Thyroid gland (tissue), 4 donors: ENCODE results near the gene RECQL. TPM values are rescaled to one million over a fixed set of nuclear protein-coding genes. Genes with fewer than 3 reads are reported as not detected.

Source experiments
- DNase-seq, 2 donors: peaks; one replicate each; pipeline ENCODE4 v3.0.0-alpha.2; 2019
- H3K27ac ChIP-seq, 3 donors: fragments of 200-600 bp; sonication (generic); 1 replicate in 2 of 3; 2 replicates in 1 of 3; pipeline ENCODE4 v1.5.1; 2016 to 2019; ENCODE audit warnings: mild to moderate bottlenecking in 1 of 3, moderate library complexity in 1 of 3
- H3K27me3 ChIP-seq: fragments of 200-600 bp; sonication (generic); one replicate; pipeline ENCODE4 v1.5.1; 2019
- H3K36me3 ChIP-seq, 2 donors: fragments of 200-600 bp; sonication (generic); one replicate each; pipeline ENCODE4 v1.5.1; 2016 to 2019
- H3K4me1 ChIP-seq, 2 donors: fragments of 200-600 bp; sonication (generic); one replicate each; pipeline ENCODE4 v1.5.1; 2017 to 2019
- H3K4me3 ChIP-seq, 3 donors: fragments of 200-600 bp; sonication (generic); replicated peaks in 1 of 3; 1 replicate in 2 of 3; 2 replicates in 1 of 3; pipeline ENCODE4 v1.5.1; 2016; ENCODE audit warnings: mild to moderate bottlenecking in 1 of 3
- H3K9me3 ChIP-seq: fragments of 200-600 bp; sonication (generic); one replicate; pipeline ENCODE4 v1.5.1; 2017
- POLR2A ChIP-seq, 2 donors: fragments of 450-650 bp; IDR thresholded peaks; one replicate each; pipeline ENCODE4 v1.6.1; 2017; ENCODE audit warnings: antibody characterized with exemption in 2 of 2, mild to moderate bottlenecking in 2 of 2, moderate library complexity in 1 of 2
- WGBS, 2 donors: methylation state at CpG; one replicate each; pipeline ENCODE4 v1.1.5; 2017; 5-methylcytosine and 5-hydroxymethylcytosine counted together
- intact Hi-C: fragments of 100-400 bp; cut with DNase I; formaldehyde crosslinking; loops from one replicate; pipeline ENCODE4 v1.15.1; 2023
- total RNA-seq, 4 donors: library from RNA; depleted of rRNA; stranded (reverse); fragments of >200 nt; gene quantifications; one replicate each; pipeline ENCODE4 v1.2.3, GENCODE V29; 2016
- TF ChIP-seq, protein P1 (sequence below), 6 experiments: fragments of 200-600 bp in 3 of 6; fragments of 450-650 bp in 3 of 6; sonication (generic) in 3 of 6; IDR thresholded peaks; one replicate each; pipeline ENCODE4 v1.5.1; 2016 to 2019; ENCODE audit warnings: antibody characterized with exemption in 6 of 6, mild to moderate bottlenecking in 2 of 6, inconsistent platforms in 1 of 6, moderate library complexity in 1 of 6

Gene RECQL
- total RNA-seq, 4 donors from 2014 or later: 26.8 to 71.2 (median 46.4) TPM

DNA sequence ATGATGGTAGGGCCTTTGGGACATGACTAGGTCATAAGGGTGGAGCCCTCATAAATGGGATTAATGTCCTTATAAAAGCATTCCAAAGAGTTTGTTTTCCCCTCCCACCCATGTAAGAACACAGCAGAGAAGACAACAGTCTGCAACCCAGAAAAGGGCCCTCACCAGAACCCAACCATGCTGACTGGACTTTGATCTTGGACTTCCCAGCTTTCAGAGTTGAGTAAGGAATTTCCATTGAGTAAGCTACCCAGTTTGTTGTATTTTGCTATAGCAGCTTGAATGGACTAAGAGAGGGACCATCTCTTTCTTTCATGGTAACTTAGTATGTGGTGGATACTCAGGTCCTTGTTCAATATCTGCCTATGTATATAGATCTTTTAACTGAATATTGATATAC is 21.7 kb upstream of the RECQL start:
- intact Hi-C loops: no loop called here
- H3K36me3 ChIP-seq: no peaks in the 10 kb centered on the region
- no peaks in the 10 kb centered on the region for H3K27me3 ChIP-seq
- H3K4me3 ChIP-seq: no peak overlapping the region
- H3K9me3 ChIP-seq: no peaks in the 10 kb centered on the region
- TF ChIP-seq, protein P1, sequence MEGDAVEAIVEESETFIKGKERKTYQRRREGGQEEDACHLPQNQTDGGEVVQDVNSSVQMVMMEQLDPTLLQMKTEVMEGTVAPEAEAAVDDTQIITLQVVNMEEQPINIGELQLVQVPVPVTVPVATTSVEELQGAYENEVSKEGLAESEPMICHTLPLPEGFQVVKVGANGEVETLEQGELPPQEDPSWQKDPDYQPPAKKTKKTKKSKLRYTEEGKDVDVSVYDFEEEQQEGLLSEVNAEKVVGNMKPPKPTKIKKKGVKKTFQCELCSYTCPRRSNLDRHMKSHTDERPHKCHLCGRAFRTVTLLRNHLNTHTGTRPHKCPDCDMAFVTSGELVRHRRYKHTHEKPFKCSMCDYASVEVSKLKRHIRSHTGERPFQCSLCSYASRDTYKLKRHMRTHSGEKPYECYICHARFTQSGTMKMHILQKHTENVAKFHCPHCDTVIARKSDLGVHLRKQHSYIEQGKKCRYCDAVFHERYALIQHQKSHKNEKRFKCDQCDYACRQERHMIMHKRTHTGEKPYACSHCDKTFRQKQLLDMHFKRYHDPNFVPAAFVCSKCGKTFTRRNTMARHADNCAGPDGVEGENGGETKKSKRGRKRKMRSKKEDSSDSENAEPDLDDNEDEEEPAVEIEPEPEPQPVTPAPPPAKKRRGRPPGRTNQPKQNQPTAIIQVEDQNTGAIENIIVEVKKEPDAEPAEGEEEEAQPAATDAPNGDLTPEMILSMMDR (IDR thresholded peaks at IDR 0.05): no peak
- no peak for TF ChIP-seq POLR2A (IDR thresholded peaks at IDR 0.05)
- no peak overlapping the region for H3K27ac ChIP-seq
- no peak for DNase-seq
- H3K4me1 ChIP-seq: peaks cover 3% of the 10 kb centered on the region in 2 donors

DNA sequence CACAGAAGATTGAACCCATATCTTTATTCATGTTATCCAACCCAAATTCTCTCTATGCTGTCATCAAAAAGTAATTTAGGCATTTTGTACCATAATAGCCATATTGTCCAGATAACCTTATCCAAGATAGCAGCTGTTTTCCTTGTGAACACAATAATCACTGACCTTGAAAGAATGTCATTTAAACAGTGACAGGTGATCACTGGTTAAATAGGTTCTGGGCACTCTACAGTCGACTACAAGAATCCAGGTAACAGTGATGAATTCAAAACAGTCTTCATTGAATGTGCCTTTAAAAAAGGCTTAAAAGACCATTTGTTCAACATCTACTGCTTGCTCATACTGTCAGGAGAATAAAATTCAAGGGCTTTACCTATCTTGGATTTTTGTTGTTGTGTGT is 20.1 kb upstream of the RECQL start:
- DNase-seq: no peak
- Histone ChIP-seq H3K36me3 (no peaks in the 10 kb centered on the region), H3K9me3 (no peaks in the 10 kb centered on the region), H3K27ac (no peak overlapping the region), H3K4me3 (no peak overlapping the region), H3K4me1 (peaks cover 0 to under 1% of the 10 kb centered on the region in 2 donors), H3K27me3 (no peaks in the 10 kb centered on the region)
- TF ChIP-seq POLR2A (IDR thresholded peaks at IDR 0.05): no peak
- TF ChIP-seq, protein P1 (IDR thresholded peaks at IDR 0.05): no peak
- 55 to 57% methylated on average over 1 of the region's 1 CpG for WGBS, 2 donors
- intact Hi-C loops: no loop called here

DNA sequence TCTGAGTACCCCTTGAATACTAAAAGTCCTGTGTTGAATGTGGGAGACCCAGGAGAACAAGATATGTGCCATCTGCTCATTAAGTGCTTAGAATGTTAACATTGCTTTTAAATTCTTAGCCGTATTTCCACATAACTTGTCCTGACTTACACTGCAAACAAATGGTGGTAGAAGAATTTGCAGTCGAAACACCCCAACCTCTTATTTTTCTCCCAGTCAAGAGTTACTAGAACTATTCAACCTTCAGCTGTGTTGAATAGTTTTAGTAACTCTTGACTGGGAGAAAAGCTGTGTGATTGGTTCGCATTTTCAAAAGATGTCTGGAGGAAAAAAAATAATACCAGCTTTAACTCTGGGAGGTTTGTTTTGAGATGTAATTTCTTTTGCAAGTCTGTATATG is 17.0 kb upstream of the RECQL start:
- WGBS, 2 donors: 68 to 87% methylated on average over 3 of the region's 3 CpGs
- peaks cover 0 to 5% of the 10 kb centered on the region in 2 donors for H3K36me3 ChIP-seq
- H3K4me1 ChIP-seq: no peaks in the 10 kb centered on the region
- no peak overlapping the region for H3K4me3 ChIP-seq
- no peaks in the 10 kb centered on the region for H3K9me3 ChIP-seq
- no peak for TF ChIP-seq POLR2A (IDR thresholded peaks at IDR 0.05)
- TF ChIP-seq, protein P1 (IDR thresholded peaks at IDR 0.05): no peak
- no peaks in the 10 kb centered on the region for H3K27me3 ChIP-seq
- no peak for DNase-seq
- no peak overlapping the region for H3K27ac ChIP-seq
- intact Hi-C loops: no loop called here

DNA sequence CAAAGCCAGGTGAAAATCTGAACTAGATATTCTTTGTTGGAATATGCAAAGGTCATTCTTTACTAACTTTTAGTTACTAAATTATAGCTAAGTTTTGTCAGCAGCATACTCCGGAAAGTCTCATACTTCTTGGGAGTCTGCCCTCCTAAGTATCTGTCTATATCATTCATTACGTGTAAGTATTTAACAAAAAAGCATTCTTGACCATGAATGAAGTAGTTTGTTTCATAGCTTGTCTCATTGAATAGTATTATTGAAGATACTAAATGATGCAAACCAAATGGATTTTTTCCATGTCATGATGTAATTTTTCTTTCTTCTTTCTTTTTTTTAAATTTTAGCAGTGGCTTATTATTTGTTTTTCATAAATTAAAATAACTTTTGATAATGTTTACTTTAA is 14.8 kb upstream of the RECQL start:
- Histone ChIP-seq H3K9me3 (no peaks in the 10 kb centered on the region), H3K4me3 (no peak overlapping the region), H3K36me3 (peaks cover 6 to 10% of the 10 kb centered on the region in 2 donors), H3K4me1 (no peaks in the 10 kb centered on the region), H3K27ac (no peak overlapping the region), H3K27me3 (no peaks in the 10 kb centered on the region)
- intact Hi-C loops: no loop called here
- DNase-seq: no peak
- no peak for TF ChIP-seq POLR2A (IDR thresholded peaks at IDR 0.05)
- TF ChIP-seq, protein P1 (IDR thresholded peaks at IDR 0.05): no peak
- WGBS, 2 donors: 97% methylated on average over 2 of the region's 2 CpGs

DNA sequence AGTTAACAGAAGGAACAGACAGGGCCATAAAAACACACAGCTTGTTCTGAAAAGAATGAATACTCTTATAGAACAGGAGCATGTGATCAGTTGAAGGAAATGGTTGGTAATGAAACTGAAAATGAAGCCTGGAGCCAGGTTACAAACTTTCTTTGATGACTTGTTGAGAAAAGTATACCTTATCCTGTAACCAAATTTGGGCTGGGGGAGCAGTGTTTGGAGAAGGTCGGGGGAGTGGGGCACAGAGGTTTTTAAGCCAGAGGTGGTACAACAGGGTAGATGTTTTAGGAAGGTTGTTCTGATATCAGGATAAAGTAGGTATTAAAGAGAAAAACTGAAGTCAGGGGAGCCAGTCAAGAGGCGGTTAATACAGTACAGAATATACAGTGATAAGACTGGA is 8.3 kb upstream of the RECQL start:
- Histone ChIP-seq H3K4me3 (no peak overlapping the region), H3K9me3 (no peaks in the 10 kb centered on the region), H3K36me3 (peaks cover 6 to 10% of the 10 kb centered on the region in 2 donors), H3K27me3 (no peaks in the 10 kb centered on the region), H3K4me1 (peaks cover 0 to 5% of the 10 kb centered on the region in 2 donors), H3K27ac (no peak overlapping the region)
- 41 to 50% methylated on average over 2 of the region's 2 CpGs for WGBS, 2 donors
- no peak for TF ChIP-seq POLR2A (IDR thresholded peaks at IDR 0.05)
- TF ChIP-seq, protein P1 (IDR thresholded peaks at IDR 0.05): no peak
- DNase-seq: no peak
- intact Hi-C loops: no loop called here
